Measurements from ENCODE around the gene TSPAN18.

TSPAN18 gene

GRCh38 chr11:44734843-44735381, 8.2 kb downstream of the TSPAN18 start:
- H3K4me3 Mint-ChIP-seq, result no peak overlapping the region

GRCh38 chr11:44736791-44737190, 10.0 kb downstream of the TSPAN18 start:
- no peak overlapping the region for H3K4me3 Mint-ChIP-seq
- no peak for DNase-seq
- H3K27ac Mint-ChIP-seq, result no peak overlapping the region
- H3K4me1 Mint-ChIP-seq, result peaks cover 90% of the 10 kb centered on the region
- H3K27me3 Mint-ChIP-seq (ENCODE audit: low read depth, poor library complexity), result peaks cover 9% of the 10 kb centered on the region
- H3K36me3 Mint-ChIP-seq (ENCODE audit: low read depth), result peaks cover 6% of the 10 kb centered on the region
- H3K9me3 Mint-ChIP-seq, result no peaks in the 10 kb centered on the region
- no peak for TF ChIP-seq CTCF (IDR thresholded peaks at IDR 0.05)

More at GRCh38 chr11:44734843-44735381, 8.2 kb downstream of the TSPAN18 start:
- H3K4me1 Mint-ChIP-seq, result peaks cover 88% of the 10 kb centered on the region
- TF ChIP-seq CTCF (IDR thresholded peaks at IDR 0.05), result no peak
- peaks cover 6% of the 10 kb centered on the region for H3K36me3 Mint-ChIP-seq (ENCODE audit: low read depth)
- H3K27ac Mint-ChIP-seq, result peak overlapping the region; percentile 42
- no peaks in the 10 kb centered on the region for H3K9me3 Mint-ChIP-seq
- no peak for DNase-seq
- H3K27me3 Mint-ChIP-seq (ENCODE audit: low read depth, poor library complexity), result peaks cover 7% of the 10 kb centered on the region

- TF ChIP-seq CTCF (IDR thresholded peaks at IDR 0.05), result no peak
- H3K36me3 Mint-ChIP-seq (ENCODE audit: low read depth), result peaks cover 6% of the 10 kb centered on the region
- no peaks in the 10 kb centered on the region for H3K9me3 Mint-ChIP-seq
- H3K27ac Mint-ChIP-seq, result peak overlapping the region; percentile 98
- peaks cover 90% of the 10 kb centered on the region for H3K4me1 Mint-ChIP-seq
- peaks cover 11% of the 10 kb centered on the region for H3K27me3 Mint-ChIP-seq (ENCODE audit: low read depth, poor library complexity)
- no peak for DNase-seq
- H3K4me3 Mint-ChIP-seq, result no peak overlapping the region
Observed at GRCh38 chr11:44737245-44738085, 10.7 kb downstream of the TSPAN18 start.

GRCh38 chr11:44738791-44739190, 12.0 kb downstream of the TSPAN18 start:
- no peak overlapping the region for H3K27ac Mint-ChIP-seq
- no peak for TF ChIP-seq CTCF (IDR thresholded peaks at IDR 0.05)
- DNase-seq, result no peak
- H3K4me3 Mint-ChIP-seq, result no peak overlapping the region
- peaks cover 90% of the 10 kb centered on the region for H3K4me1 Mint-ChIP-seq
- H3K36me3 Mint-ChIP-seq (ENCODE audit: low read depth), result peaks cover 6% of the 10 kb centered on the region
- no peaks in the 10 kb centered on the region for H3K9me3 Mint-ChIP-seq
- H3K27me3 Mint-ChIP-seq (ENCODE audit: low read depth, poor library complexity), result peaks cover 7% of the 10 kb centered on the region

- Mint-ChIP-seq H3K4me1 (peaks cover 81% of the 10 kb centered on the region), H3K4me3 (no peak overlapping the region), H3K27me3 (ENCODE audit: low read depth, poor library complexity) (peaks cover 4% of the 10 kb centered on the region), H3K9me3 (no peaks in the 10 kb centered on the region), H3K27ac (no peak overlapping the region), H3K36me3 (ENCODE audit: low read depth) (peaks cover 6% of the 10 kb centered on the region)
- TF ChIP-seq CTCF (IDR thresholded peaks at IDR 0.05), result no peak
- DNase-seq, result no peak
Observed at GRCh38 chr11:44740967-44741366, 14.2 kb downstream of the TSPAN18 start.

All from nephron progenitor cell (in vitro differentiated cells).